ENCODE results near the gene FAM181B. TPM values are rescaled to one million over a fixed set of nuclear protein-coding genes. Genes with fewer than 3 reads are reported as not detected.
A peak's percentile ranks its signal among the peaks of the same experiment; 100 is the strongest.

FAM181B gene
- polyA plus RNA-seq, 1 of the 3 experiments (the other 2 are of a cell fraction) = 0.02 TPM

GRCh38 chr11:82775736-82776346 is 42.2 kb upstream of the FAM181B start:
- no peaks in the 10 kb centered on the region for H4K20me1 ChIP-seq (ENCODE audit: insufficient read depth)
- no peak overlapping the region for H3K9ac ChIP-seq
- H3K27ac ChIP-seq (ENCODE audit: low read depth in 2 of 2, low read length in 1 of 2) = no peak overlapping the region
- H3F3A ChIP-seq (replicated peaks; ENCODE audit: insufficient read depth) = no peaks in the 10 kb centered on the region
- H3K4me2 ChIP-seq = no peak overlapping the region
- DNase-seq = peak; percentile 32
- no peaks in the 10 kb centered on the region for H3K27me3 ChIP-seq (ENCODE audit: insufficient read depth)
- no peaks in the 10 kb centered on the region for H3K36me3 ChIP-seq (replicated peaks in 1 of 2; ENCODE audit: control insufficient read depth in 1 of 2, insufficient read depth in 2 of 2, low read length in 1 of 2)
- ChIA-PET CTCF (interaction anchor here (0.6 to 2.4 kb wide), 7 partner anchors 9 to 92 kb away, joined by 3 to 10 read pairs (median 5); partner anchors contain the start of gene FAM181B), POLR2A (no interaction called here)
- H3K9me2 ChIP-seq = no peaks in the 10 kb centered on the region
- no peaks in the 10 kb centered on the region for H3K79me2 ChIP-seq (ENCODE audit: insufficient read depth)
- H3K4me3 ChIP-seq (ENCODE audit: low read depth in 2 of 2, low read length in 1 of 2) = peak overlapping the region in 1 of 2 experiments; percentile 16; a peak in 1 of 4 replicates
- peak overlapping the region; percentile 17; the same call in 1 of the 2 replicates for H2AFZ ChIP-seq (ENCODE audit: low read depth)
- TF ChIP-seq RCOR1 (IDR thresholded peaks at IDR 0.05; ENCODE audit: low read length) (no peak), SIN3A (IDR thresholded peaks at IDR 0.05; ENCODE audit: borderline replicate concordance, low read depth, low read length) (no peak), FOXJ3 (CRISPR knock-in tag; IDR thresholded peaks at IDR 0.05) (no peak), MEF2A (IDR thresholded peaks at IDR 0.05; ENCODE audit: borderline replicate concordance, low read depth) (no peak), RFX5 (IDR thresholded peaks at IDR 0.05; ENCODE audit: low read length) (no peak), GATA2 (CRISPR knock-in tag; IDR thresholded peaks at IDR 0.05) (no peak), PBX3 (IDR thresholded peaks at IDR 0.05) (no peak), RAD21 (IDR thresholded peaks at IDR 0.05; ENCODE audit: low read length) (peak; percentile 58), CTCF (IDR thresholded peaks at IDR 0.05) (peak; percentile 64), JUND (IDR thresholded peaks at IDR 0.05) (no peak), NFIC (IDR thresholded peaks at IDR 0.05; ENCODE audit: borderline replicate concordance) (no peak), TAF1 (IDR thresholded peaks at IDR 0.05; ENCODE audit: borderline replicate concordance, low read depth, low read length) (no peak), SMC3 (IDR thresholded peaks at IDR 0.05; ENCODE audit: low read depth, low read length) (peak; percentile 46), FOXM1 (IDR thresholded peaks at IDR 0.05; ENCODE audit: low read depth) (no peak), TCF12 (IDR thresholded peaks at IDR 0.05) (no peak), USF2 (IDR thresholded peaks at IDR 0.05; ENCODE audit: borderline replicate concordance, low read depth, low read length) (no peak), REST (IDR thresholded peaks at IDR 0.05; ENCODE audit: low read depth, low read length) (no peak), EP300 (IDR thresholded peaks at IDR 0.05; ENCODE audit: borderline replicate concordance in 1 of 2, low read depth in 1 of 2, low read length in 1 of 2) (no peak)
- 7% methylated on average over 3 of the region's 3 CpGs for WGBS (ENCODE audit: low lambda C conversion rate)
- H3K4me1 ChIP-seq (ENCODE audit: control insufficient read depth in 1 of 2, insufficient read depth in 2 of 2, low read depth in 1 of 2, low read length in 1 of 2) = no peaks in the 10 kb centered on the region
- H3K9me3 ChIP-seq = no peaks in the 10 kb centered on the region
